GM12873 (cell line): ENCODE results near the gene IMMP1L.

Experiments
- CTCF ChIP-seq: IDR thresholded peaks from 2 replicates; pipeline ENCODE4 v1.5.1; 2012; ENCODE audit warnings: low read depth, mild to moderate bottlenecking, moderate library complexity, low read length, control low read depth; ENCODE audit not compliant: insufficient read depth; ENCODE audit errors: missing control alignments

The IMMP1L gene

GRCh38 chr11:31441296-31441695 lies 68.1 kb downstream of the IMMP1L start:
- TF ChIP-seq CTCF = no peak

- TF ChIP-seq CTCF = no peak
Measured at GRCh38 chr11:31437742-31438435, 71.5 kb downstream of the IMMP1L start.

GRCh38 chr11:31433851-31434250 lies 75.6 kb downstream of the IMMP1L start:
- no peak for TF ChIP-seq CTCF

GRCh38 chr11:31424652-31425051 lies 84.8 kb downstream of the IMMP1L start:
- TF ChIP-seq CTCF = no peak

GRCh38 chr11:31422703-31423102 lies 86.7 kb downstream of the IMMP1L start:
- TF ChIP-seq CTCF = no peak

GRCh38 chr11:31421820-31422219 lies 87.6 kb downstream of the IMMP1L start:
- no peak for TF ChIP-seq CTCF

GRCh38 chr11:31419669-31420068 lies 89.8 kb downstream of the IMMP1L start:
- no peak for TF ChIP-seq CTCF
